GM19099 (cell line): Measurements from ENCODE around the gene HNRNPA1.

Source experiments
- POLR2A ChIP-seq: IDR thresholded peaks from 3 replicates; pipeline ENCODE4 v1.6.1; 2011; ENCODE audit warnings: low read depth; ENCODE audit not compliant: insufficient read length; ENCODE audit errors: extremely low read depth

Gene HNRNPA1

DNA sequence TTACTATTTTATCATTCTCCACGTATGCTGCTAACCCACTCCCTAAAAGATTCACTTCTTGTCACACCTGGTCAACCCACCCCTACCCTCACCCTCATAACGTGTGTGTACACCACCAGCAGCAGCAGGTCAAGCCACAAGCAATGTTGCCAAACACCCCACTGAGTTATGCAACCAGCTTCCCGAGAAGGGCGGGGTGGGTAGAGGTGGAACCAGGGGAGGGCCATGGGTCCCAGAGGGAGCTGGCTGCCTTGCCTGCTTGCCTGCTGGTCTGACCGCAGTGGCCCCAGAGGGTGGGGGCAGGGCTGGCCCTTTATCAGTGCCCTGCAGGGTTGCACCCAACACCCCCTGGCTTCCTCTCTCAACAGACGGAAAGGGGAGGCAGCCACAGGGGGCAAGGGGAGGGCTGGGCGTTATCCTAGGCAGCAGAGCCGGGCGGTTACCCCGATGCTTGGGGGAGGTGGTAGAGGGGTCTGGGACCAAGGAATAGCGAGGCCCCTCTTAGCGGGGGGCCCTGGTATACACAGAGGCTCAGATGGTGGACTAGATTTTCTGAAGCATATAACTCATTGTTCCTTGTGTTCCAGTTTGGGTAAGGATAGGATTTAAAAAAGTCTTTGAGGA is 23.8 kb downstream of the HNRNPA1 start:
- TF ChIP-seq POLR2A: no peak

DNA sequence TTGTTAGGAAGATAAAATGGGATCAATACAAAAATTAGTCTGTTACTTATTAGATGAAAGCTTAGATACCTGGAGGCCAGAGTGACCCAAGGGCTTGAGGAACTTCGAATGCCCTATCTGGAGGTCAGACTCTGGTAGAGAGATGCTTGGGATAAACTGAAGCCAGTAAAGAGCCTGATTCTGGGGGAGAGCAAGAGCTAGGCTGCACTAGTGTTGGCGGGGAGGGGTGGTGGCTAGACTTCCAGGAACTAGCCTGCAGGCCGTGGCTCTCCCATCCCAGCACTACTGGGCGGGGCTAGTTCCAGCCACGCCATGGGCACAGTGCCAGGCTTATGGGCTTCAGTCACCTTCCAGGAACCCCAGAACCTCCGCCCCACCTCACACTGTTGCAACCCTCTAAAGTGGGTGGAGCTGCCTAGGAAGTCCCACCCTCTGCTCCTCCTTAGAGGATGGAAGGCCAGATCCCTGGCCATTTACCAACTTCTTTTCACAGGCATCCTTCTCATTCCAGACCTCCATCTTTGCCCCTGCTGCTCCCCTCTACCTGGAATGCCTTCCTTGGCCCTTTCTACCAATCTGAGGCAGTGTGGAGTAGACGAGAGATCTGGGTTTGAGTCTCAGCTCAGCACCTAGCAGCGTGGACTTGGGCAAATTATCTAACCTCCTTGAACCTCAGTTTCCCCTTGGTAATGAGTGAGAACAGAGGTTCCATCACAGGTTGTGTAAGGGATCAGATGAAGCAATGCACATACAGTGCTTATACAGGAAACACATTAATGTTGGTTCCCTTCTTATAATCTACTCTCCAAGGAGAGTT is 26.6 kb downstream of the HNRNPA1 start:
- no peak for TF ChIP-seq POLR2A

DNA sequence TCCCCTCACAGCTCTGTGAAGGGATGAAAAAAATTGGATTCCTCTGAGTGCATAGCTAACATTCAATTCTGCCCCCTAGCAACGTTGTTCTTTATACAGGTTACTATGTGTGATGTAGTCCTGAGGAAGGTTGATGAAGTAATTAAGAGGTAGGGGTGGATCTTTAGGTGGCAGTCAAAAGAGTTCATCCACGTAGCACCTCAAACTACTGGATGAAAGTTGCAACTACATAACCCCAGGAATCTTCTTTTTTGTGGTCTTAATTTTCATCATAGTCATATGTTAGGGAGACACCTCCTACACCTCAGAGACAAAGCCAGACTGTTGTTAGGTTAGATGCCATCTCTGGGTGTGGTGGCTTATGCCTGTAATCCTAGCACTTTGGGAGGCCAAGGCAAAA is 30.5 kb downstream of the HNRNPA1 start:
- TF ChIP-seq POLR2A: no peak

DNA sequence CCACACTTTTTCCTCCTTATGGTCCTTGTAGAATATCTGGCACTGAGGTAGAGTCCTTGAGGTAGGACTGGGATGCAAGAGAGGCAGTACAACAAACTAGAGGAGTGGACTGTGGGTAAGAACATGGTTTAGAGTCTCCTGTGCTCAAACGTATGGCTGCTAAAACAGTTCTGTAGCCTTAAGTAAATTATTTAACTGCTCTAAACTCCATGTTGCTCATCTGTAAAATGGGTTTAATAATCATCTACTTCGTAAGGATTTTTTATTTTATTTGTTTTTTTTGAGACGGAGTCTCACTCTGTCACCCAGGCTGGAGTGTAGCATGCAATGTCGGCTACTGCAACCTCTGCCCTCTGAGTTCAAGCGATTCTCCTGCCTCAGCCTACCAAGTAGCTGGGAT is 40.8 kb downstream of the HNRNPA1 start:
- no peak for TF ChIP-seq POLR2A

DNA sequence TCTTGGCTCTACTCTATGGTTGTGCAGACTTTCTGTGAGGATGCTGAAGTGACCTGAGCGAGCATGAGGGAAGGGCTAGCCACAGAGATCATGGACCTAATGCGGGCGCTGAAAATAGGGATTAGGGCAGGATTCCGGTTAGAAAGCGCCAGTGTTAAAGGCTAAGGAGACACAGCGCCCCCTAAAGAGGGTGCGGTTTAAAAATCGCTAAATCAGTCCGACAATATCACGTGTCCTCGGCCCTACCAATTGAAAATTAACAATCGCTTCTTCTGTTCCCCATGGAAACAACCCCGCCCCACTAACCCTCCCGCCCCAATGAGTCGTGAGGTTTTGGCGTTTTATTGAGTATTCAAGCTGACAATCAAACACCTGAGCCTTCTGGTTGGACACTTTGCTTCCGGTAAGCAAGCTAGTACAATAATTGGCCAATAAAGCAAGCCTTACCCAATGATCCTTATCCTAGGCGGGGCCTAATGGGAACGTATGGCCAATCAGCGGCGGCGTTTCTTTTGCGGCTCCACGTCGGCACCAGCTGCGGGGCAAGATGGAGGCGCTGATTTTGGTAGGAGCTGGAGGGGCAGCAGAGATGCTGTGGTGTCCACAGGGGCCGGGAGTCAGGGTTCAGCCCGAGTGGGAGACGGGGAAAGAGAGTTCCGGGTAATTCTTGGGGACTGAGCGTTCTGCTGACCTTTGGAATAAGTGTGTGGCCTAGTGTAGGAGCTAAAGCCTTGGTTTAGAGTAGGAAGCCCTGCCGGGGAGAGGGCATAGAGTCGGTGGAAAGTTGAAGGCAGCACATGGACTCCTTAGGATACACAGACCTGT is 44.3 kb downstream of the HNRNPA1 start, which contains the start of gene COPZ1:
TSS of gene COPZ1 (plus strand) at position 515 of the 825 bp plus-strand sequence. CDS start at position 548, 33 bp downstream.
- peak; percentile 82 for TF ChIP-seq POLR2A

DNA sequence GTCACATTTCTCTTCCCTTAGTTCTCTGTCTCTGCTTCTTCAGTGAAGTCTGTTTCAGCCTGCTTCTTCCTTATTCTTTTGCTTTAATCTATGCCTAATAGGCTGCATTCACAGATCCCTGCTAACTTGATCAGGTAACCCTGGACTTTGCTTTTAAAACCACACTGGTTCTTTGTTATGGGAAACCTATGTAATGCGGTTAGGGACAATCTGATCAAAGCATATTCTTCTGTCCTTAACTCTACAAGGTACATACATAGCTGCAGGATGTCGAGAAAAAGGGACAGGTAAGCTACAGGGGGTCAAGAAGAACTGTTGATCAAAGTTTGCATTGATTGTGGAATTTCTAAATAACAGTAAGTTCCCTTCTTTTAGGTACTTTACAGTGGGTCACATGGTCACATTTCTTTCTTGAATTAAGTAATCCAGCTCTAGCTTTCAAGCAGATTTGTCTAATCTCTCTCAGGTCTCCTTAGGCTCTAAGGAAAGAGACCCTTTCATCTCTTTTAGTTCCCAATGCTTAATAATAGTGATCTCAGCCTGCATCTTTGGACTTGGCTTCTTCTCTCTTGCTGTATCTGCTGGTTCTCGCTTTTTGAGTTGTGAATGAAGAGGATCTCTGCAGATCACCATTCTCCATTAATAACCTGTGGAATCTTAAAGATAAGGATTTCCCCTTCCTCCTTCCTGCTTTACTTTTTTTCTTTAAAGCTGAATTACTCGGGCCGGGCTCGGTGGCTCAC is 48.2 kb downstream of the HNRNPA1 start:
- no peak for TF ChIP-seq POLR2A

DNA sequence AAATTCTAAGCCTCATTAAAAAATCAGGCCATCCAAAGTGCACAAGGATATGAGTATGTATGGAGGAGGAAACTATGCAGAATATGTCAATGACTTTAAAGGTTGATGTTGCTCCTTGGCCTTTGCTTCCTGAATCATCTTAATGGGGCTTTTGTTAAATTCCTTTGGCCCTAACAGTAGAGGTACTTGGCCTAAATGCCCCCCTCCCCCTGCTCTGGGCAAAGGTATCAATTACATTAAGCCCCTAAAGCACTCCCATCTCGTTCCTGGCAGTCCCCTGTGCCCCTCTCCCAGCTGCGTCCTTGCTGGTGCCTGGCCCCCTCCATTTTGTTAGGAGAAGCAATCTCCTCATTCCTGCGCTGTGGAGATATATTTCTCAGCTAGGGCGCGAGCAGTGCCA is 49.2 kb downstream of the HNRNPA1 start:
- no peak for TF ChIP-seq POLR2A

DNA sequence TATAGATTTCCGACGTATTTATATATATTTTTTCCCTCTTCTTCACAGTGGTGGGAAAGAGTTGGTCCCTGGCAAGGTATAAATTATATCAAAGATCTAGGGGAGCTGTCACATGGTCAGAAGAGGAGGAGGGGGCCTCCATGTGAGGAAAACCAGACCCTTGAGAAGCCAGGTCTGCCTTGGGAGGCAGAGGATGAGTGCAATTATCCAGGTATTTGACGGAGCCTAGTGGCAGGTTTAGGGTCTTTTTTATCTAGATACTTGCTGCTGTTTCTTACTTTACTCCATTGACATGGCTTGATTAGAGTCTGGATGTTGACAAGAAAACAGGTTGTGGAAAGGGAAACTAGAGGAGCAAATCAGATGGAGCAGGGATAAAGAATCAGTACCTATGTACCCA is 49.9 kb downstream of the HNRNPA1 start:
- TF ChIP-seq POLR2A: no peak

DNA sequence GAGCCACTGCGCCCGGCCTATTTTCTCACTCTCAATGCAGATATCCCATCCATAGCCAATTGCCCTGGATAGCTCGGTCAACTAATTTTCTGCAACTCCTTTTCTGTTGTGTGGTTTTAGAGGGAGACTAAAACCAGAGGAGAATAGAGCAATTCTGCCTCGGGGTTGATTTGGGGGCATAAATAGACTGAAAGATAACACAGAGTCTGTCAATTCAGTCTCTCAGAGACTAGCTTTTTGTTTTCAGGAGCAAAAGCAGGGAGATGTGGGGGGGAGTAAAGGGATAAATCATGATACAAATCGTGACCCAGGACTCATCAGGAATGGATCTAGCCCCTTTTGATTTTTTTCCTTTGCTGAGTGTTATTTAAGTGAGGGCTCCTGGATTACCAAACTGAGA is 50.9 kb downstream of the HNRNPA1 start:
- TF ChIP-seq POLR2A: no peak

DNA sequence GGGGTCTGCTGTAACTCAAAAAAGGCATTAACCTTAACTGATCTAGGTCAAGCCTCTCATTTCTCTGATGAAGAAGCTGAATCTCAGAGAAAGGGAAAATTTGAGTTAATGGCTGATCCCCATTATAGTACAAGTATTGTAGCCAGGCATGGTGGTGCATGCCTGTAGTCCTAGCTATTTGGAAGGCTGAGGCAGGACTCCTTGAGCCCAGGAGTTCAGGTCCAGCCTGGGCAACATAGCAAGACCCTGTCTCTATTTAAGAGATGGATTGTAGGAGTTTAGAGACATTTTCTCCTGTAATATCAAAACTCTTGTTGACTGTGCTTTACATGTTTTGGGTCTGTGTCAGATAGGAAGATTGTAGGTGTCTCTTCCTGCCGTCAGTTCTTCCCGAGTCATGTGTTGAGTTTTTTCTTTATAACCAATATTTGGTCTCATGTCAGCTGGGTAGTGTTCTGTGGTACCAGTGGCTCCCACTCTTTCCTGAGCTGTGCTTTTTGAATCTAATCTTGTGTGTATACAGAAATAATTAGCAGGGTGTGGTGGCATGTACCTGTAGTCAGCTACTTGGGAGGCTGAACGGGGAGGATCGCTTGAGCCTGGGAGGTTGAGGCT is 53.0 kb downstream of the HNRNPA1 start:
- no peak for TF ChIP-seq POLR2A
